Activated CD8-positive, alpha-beta T cell treated with anti-CD3 and anti-CD28 coated beads for 36 hours (primary cell): ENCODE measurements around the gene AMOTL2. TPM values are rescaled to one million over a fixed set of nuclear protein-coding genes. Genes with fewer than 3 reads are reported as not detected.

Experiments
- ATAC-seq: fragments of 200-7000 bp; cut with Tn5 transposase; one replicate; pipeline ENCODE4 v1.10.0; 2021; ENCODE audit warnings: mild to moderate bottlenecking, moderate library complexity
- CTCF ChIA-PET: fragments of 350-600 bp; sonication (Branson Sonifier 250); formaldehyde crosslinking; loops from one replicate; lab custom pipeline; 2021; ENCODE audit warnings: antibody characterized with exemption; lab: Charles Lee
- POLR2A ChIA-PET: fragments of 350-600 bp; sonication (Branson Sonifier 250); formaldehyde crosslinking; loops from one replicate; lab custom pipeline; 2021; ENCODE audit warnings: antibody characterized with exemption; lab: Charles Lee
- DNase-seq: peaks from one replicate; pipeline ENCODE4 v3.0.0-alpha.2; 2020
- H3K27ac Mint-ChIP-seq: one replicate; pipeline ENCODE4 v1.8.0; 2021; ENCODE audit warnings: mild to moderate bottlenecking, mixed read lengths
- H3K27me3 Mint-ChIP-seq: one replicate; pipeline ENCODE4 v1.8.0; 2021; ENCODE audit warnings: mixed read lengths
- H3K36me3 Mint-ChIP-seq: one replicate; pipeline ENCODE4 v1.8.0; 2021; ENCODE audit warnings: low read depth, mixed read lengths
- H3K4me1 Mint-ChIP-seq: one replicate; pipeline ENCODE4 v1.8.0; 2021; ENCODE audit warnings: low read depth, mixed read lengths
- H3K4me3 Mint-ChIP-seq: one replicate; pipeline ENCODE4 v1.8.0; 2021; ENCODE audit warnings: mild to moderate bottlenecking, moderate library complexity, mixed read lengths
- H3K9me3 Mint-ChIP-seq: one replicate; pipeline ENCODE4 v1.8.0; 2021; ENCODE audit warnings: mixed read lengths
- intact Hi-C: fragments of 100-400 bp; cut with micrococcal nuclease; formaldehyde crosslinking; loops from one replicate; pipeline ENCODE4 v1.10.0; 2022
- total RNA-seq, 2 experiments: library from RNA; stranded (reverse); gene quantifications; one replicate each; pipeline ENCODE4 v1.2.3, GENCODE V29; 2021
- TF ChIP-seq, protein P1 (sequence below): fragments of 200-600 bp; IDR thresholded peaks from one replicate; pipeline ENCODE4 v1.8.0; 2022; ENCODE audit warnings: antibody characterized with exemption, mild to moderate bottlenecking

Gene AMOTL2
- total RNA-seq, 2 experiments from 2014 or later, result not detected

DNA sequence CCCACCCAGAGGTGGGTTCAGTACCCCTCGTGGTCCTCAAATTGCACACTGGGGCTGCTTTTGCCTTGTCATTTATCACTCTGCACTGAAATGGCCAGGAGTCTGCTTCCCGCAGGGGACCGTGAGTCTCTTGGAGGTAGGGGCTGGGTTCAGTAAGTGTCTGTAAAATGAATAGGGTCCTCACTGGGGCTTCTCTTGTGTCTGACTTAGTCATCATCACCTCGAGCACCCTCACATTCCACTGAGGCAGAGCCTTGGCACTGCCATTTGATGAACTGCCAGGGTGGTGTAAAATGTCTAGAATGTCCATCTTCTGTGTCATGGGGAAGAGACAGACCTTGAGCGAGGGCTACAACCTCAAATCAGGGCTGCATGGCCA is 62.6 kb downstream of the AMOTL2 start:
- Mint-ChIP-seq H3K4me1 (peaks cover 2% of the 10 kb centered on the region), H3K4me3 (no peak overlapping the region), H3K9me3 (no peaks in the 10 kb centered on the region), H3K36me3 (no peaks in the 10 kb centered on the region), H3K27ac (no peak overlapping the region), H3K27me3 (peaks cover 36% of the 10 kb centered on the region)
- POLR2A ChIA-PET, result no interaction called here
- CTCF ChIA-PET, result no interaction called here
- DNase-seq, result no peak
- ATAC-seq, result no peak
- TF ChIP-seq, protein P1, sequence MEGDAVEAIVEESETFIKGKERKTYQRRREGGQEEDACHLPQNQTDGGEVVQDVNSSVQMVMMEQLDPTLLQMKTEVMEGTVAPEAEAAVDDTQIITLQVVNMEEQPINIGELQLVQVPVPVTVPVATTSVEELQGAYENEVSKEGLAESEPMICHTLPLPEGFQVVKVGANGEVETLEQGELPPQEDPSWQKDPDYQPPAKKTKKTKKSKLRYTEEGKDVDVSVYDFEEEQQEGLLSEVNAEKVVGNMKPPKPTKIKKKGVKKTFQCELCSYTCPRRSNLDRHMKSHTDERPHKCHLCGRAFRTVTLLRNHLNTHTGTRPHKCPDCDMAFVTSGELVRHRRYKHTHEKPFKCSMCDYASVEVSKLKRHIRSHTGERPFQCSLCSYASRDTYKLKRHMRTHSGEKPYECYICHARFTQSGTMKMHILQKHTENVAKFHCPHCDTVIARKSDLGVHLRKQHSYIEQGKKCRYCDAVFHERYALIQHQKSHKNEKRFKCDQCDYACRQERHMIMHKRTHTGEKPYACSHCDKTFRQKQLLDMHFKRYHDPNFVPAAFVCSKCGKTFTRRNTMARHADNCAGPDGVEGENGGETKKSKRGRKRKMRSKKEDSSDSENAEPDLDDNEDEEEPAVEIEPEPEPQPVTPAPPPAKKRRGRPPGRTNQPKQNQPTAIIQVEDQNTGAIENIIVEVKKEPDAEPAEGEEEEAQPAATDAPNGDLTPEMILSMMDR, result no peak
- intact Hi-C loops, result loop anchor here (2.0 kb wide), 1 partner anchor 67 kb away; no protein-coding TSS in a partner anchor

DNA sequence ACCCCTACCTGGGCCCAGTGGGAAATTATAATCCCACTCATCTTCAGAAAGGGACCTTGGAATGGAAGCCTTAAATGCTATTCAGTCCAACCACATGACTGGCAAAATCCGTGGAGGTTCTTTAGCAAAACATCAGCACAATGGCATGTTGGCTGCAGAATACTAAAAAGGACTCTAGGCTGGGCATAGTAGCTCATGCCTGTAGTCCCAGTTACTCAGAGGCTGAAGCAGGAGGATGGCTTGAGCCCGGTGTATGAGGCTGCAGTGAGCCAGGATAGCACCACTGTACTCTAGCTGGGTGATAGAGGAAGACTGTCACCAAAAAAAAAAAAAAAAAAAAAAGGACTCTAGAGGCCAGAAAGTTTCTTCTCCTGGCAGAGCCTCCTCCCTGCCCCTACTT is 63.0 kb downstream of the AMOTL2 start:
- ATAC-seq (no peak), DNase-seq (no peak)
- ChIA-PET POLR2A (no interaction called here), CTCF (interaction anchor here (1.2 kb wide), 1 partner anchor 15 kb away, joined by 3 read pairs; no protein-coding TSS in a partner anchor)
- intact Hi-C loops, result loop anchor here (2.0 kb wide), 1 partner anchor 68 kb away; no protein-coding TSS in a partner anchor
- Mint-ChIP-seq H3K9me3 (no peaks in the 10 kb centered on the region), H3K4me1 (peaks cover 2% of the 10 kb centered on the region), H3K27ac (no peak overlapping the region), H3K4me3 (no peak overlapping the region), H3K36me3 (no peaks in the 10 kb centered on the region), H3K27me3 (peaks cover 40% of the 10 kb centered on the region)
- TF ChIP-seq, protein P1, result no peak

DNA sequence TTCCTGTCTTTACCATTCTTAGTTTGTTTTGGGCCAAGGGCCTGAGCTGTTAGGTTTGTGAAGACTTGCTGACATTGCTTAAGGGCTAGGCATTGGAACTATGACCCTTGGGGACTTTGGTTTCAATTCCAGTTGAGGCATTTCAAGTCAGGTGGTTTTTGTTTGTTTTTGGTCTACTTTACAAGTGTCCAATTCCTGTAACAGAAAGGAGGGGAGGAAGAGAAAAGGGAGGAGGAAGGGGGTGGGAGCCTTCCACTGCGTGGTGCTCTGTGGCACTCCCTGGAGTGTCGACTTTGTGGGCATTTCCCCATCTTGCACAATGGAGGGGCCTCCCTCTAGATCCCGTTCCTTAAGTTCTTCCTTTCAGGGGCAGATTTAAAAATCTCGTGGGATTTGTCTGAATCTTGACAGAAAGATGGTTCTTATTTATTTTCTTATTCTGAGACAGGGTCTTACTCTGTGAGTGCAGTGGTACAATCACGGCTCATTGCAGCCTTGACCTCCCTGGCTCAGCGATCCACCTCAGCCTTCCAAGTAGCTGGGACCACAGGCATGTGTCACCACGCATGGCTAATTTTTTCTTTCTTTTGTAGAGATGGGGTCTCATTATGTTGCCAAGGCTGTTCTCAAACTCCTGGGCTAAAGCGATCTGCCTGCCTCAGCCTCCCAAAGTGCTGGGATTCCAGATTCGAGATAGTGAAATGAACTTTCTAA is 64.1 kb downstream of the AMOTL2 start:
- DNase-seq (no peak), ATAC-seq (no peak)
- H3K4me1 Mint-ChIP-seq, result peaks cover 2% of the 10 kb centered on the region
- POLR2A ChIA-PET, result no interaction called here
- no peaks in the 10 kb centered on the region for H3K9me3 Mint-ChIP-seq
- intact Hi-C loops, result loop anchor here (2.0 to 5.0 kb wide), 3 partner anchors 69 to 165 kb away; no protein-coding TSS in a partner anchor
- TF ChIP-seq, protein P1, result no peak
- no peak overlapping the region for H3K4me3 Mint-ChIP-seq
- H3K36me3 Mint-ChIP-seq, result no peaks in the 10 kb centered on the region
- peaks cover 43% of the 10 kb centered on the region for H3K27me3 Mint-ChIP-seq
- CTCF ChIA-PET, result interaction anchor here (1.0 to 4.0 kb wide), 13 partner anchors 9 to 180 kb away, joined by 3 to 111 read pairs (median 7); no protein-coding TSS in a partner anchor
- H3K27ac Mint-ChIP-seq, result no peak overlapping the region

DNA sequence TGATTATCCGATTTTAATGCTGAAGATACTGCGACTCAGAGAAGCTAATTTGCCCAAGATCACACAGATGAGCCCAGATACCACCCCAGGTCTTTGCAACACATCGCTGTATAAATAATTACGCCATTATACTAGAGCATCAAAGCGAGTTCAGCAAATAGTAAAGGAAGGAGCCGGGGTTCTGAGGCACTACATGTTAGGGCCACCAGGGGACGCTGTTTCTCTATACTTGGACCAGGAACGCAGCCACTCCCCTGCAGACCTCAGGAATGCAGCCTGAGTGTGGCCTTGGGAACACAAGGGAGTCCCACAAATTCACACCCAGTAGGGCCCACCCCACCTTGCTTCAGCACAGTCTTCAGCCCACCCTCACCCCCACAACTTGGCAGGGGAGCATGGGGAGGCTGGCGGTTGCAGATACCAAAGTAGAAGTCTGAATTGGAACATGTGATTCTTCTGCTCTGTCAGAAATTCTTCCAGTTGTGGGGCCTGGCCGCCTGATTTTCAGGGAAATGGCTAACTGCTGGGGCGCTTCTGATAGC is 65.8 kb downstream of the AMOTL2 start:
- peak; percentile 90 for ATAC-seq
- H3K27ac Mint-ChIP-seq, result no peak overlapping the region
- peaks cover 2% of the 10 kb centered on the region for H3K4me1 Mint-ChIP-seq
- ChIA-PET CTCF (interaction anchor here (0.7 to 4.0 kb wide), 37 partner anchors 9 to 189 kb away, joined by 3 to 111 read pairs (median 4); partner anchors contain the start of gene AMOTL2), POLR2A (interaction anchor here (1.0 kb wide), 1 partner anchor 167 kb away, joined by 3 read pairs; no protein-coding TSS in a partner anchor)
- TF ChIP-seq, protein P1, result peak; percentile 96
- no peak overlapping the region for H3K4me3 Mint-ChIP-seq
- no peaks in the 10 kb centered on the region for H3K36me3 Mint-ChIP-seq
- intact Hi-C loops, result loop anchor here (2.0 to 5.0 kb wide), 2 partner anchors 111 to 166 kb away; no protein-coding TSS in a partner anchor
- peaks cover 34% of the 10 kb centered on the region for H3K27me3 Mint-ChIP-seq
- peak; percentile 86 for DNase-seq
- H3K9me3 Mint-ChIP-seq, result no peaks in the 10 kb centered on the region
